Thyroid gland (tissue), 4 donors: ENCODE data around the gene ISG15. TPM values are rescaled to one million over a fixed set of nuclear protein-coding genes. Genes with fewer than 3 reads are reported as not detected.
"Not testable (repeated sequence)": the region's sequence is repeated elsewhere in the genome, so short reads cannot be mapped to it uniquely, and the experiment has no call there.

Source experiments
- DNase-seq, 2 donors: peaks; one replicate each; pipeline ENCODE4 v3.0.0-alpha.2; 2019
- H3K27ac ChIP-seq, 3 donors: fragments of 200-600 bp; sonication (generic); 1 replicate in 2 of 3; 2 replicates in 1 of 3; pipeline ENCODE4 v1.5.1; 2016 to 2019; ENCODE audit warnings: mild to moderate bottlenecking in 1 of 3, moderate library complexity in 1 of 3
- H3K27me3 ChIP-seq: fragments of 200-600 bp; sonication (generic); one replicate; pipeline ENCODE4 v1.5.1; 2019
- H3K36me3 ChIP-seq, 2 donors: fragments of 200-600 bp; sonication (generic); one replicate each; pipeline ENCODE4 v1.5.1; 2016 to 2019
- H3K4me1 ChIP-seq, 2 donors: fragments of 200-600 bp; sonication (generic); one replicate each; pipeline ENCODE4 v1.5.1; 2017 to 2019
- H3K4me3 ChIP-seq, 3 donors: fragments of 200-600 bp; sonication (generic); replicated peaks in 1 of 3; 1 replicate in 2 of 3; 2 replicates in 1 of 3; pipeline ENCODE4 v1.5.1; 2016; ENCODE audit warnings: mild to moderate bottlenecking in 1 of 3
- H3K9me3 ChIP-seq: fragments of 200-600 bp; sonication (generic); one replicate; pipeline ENCODE4 v1.5.1; 2017
- POLR2A ChIP-seq, 2 donors: fragments of 450-650 bp; IDR thresholded peaks; one replicate each; pipeline ENCODE4 v1.6.1; 2017; ENCODE audit warnings: antibody characterized with exemption in 2 of 2, mild to moderate bottlenecking in 2 of 2, moderate library complexity in 1 of 2
- WGBS, 2 donors: methylation state at CpG; one replicate each; pipeline ENCODE4 v1.1.5; 2017; 5-methylcytosine and 5-hydroxymethylcytosine counted together
- intact Hi-C: fragments of 100-400 bp; cut with DNase I; formaldehyde crosslinking; loops from one replicate; pipeline ENCODE4 v1.15.1; 2023
- total RNA-seq, 4 donors: library from RNA; depleted of rRNA; stranded (reverse); fragments of >200 nt; gene quantifications; one replicate each; pipeline ENCODE4 v1.2.3, GENCODE V29; 2016
- TF ChIP-seq, protein P1 (sequence below), 6 experiments: fragments of 200-600 bp in 3 of 6; fragments of 450-650 bp in 3 of 6; sonication (generic) in 3 of 6; IDR thresholded peaks; one replicate each; pipeline ENCODE4 v1.5.1; 2016 to 2019; ENCODE audit warnings: antibody characterized with exemption in 6 of 6, mild to moderate bottlenecking in 2 of 6, inconsistent platforms in 1 of 6, moderate library complexity in 1 of 6

Gene ISG15
- total RNA-seq, 4 donors from 2014 or later: 18.5 to 57.5 (median 37.8) TPM

DNA sequence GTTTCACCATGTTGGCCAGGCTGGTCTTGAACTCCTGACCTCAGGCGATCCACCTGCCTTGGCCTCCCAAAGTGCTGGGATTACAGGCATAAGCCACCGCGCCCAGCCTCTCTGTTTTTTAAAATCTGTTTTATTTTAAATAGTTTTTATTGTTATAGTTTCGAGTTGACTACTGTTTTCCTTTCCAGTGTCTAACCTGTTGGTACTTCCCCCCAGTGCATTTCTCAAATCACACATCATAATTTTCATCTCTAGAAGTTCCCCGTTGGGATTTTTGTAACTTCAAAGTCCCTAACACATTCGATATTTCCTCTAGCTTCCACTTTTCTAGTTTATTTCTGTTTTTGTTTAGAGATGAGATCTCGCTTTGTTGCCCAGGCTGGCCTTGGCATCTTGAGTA lies 20.9 kb upstream of the ISG15 start:
- Histone ChIP-seq H3K4me3 (no peak overlapping the region), H3K9me3 (no peaks in the 10 kb centered on the region), H3K36me3 (no peaks in the 10 kb centered on the region), H3K27ac (no peak overlapping the region), H3K4me1 (no peaks in the 10 kb centered on the region), H3K27me3 (no peaks in the 10 kb centered on the region)
- no peak for TF ChIP-seq POLR2A (IDR thresholded peaks at IDR 0.05)
- TF ChIP-seq, protein P1, sequence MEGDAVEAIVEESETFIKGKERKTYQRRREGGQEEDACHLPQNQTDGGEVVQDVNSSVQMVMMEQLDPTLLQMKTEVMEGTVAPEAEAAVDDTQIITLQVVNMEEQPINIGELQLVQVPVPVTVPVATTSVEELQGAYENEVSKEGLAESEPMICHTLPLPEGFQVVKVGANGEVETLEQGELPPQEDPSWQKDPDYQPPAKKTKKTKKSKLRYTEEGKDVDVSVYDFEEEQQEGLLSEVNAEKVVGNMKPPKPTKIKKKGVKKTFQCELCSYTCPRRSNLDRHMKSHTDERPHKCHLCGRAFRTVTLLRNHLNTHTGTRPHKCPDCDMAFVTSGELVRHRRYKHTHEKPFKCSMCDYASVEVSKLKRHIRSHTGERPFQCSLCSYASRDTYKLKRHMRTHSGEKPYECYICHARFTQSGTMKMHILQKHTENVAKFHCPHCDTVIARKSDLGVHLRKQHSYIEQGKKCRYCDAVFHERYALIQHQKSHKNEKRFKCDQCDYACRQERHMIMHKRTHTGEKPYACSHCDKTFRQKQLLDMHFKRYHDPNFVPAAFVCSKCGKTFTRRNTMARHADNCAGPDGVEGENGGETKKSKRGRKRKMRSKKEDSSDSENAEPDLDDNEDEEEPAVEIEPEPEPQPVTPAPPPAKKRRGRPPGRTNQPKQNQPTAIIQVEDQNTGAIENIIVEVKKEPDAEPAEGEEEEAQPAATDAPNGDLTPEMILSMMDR (IDR thresholded peaks at IDR 0.05): no peak
- intact Hi-C loops: no loop called here
- 92 to 95% methylated on average over 7 of the region's 7 CpGs for WGBS, 2 donors
- DNase-seq: no peak

DNA sequence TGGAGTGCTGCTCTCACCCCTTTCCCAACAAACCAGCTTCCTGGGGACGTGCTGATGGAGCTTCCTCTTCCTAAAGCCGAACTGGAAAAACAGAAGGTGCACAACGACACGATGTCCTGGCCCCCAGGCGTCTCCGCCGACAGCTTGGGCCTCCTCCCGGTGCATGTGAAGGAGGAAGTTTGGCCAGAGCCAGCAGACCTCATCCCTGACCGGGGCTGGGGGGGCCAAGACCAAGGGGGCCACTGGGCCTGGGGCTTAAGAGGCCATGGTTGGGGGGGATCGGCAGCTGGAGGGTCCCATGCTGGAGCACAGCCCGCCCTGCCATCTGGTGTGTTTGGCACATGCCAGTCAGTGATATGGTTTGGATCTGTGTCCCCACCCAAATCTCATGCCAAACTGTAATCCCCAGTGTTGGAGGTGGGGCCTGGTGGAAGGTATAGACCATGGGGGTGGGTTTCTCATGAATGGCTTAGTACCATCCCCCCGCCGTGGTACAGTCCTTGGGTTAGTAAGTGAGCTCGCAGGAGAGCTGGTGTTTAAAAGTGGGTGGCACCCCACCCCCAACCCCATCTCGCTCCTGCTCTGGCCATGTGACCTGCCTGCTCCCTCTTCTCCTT lies 19.8 kb upstream of the ISG15 start:
- Histone ChIP-seq H3K36me3 (no peaks in the 10 kb centered on the region), H3K27ac (no peak overlapping the region), H3K4me1 (peaks cover 0 to 4% of the 10 kb centered on the region in 2 donors), H3K9me3 (no peaks in the 10 kb centered on the region), H3K27me3 (no peaks in the 10 kb centered on the region), H3K4me3 (no peak overlapping the region)
- no peak for DNase-seq
- TF ChIP-seq POLR2A (IDR thresholded peaks at IDR 0.05): no peak
- TF ChIP-seq, protein P1 (IDR thresholded peaks at IDR 0.05): no peak
- intact Hi-C loops: no loop called here
- WGBS, 2 donors: 76 to 81% methylated on average over 11 to 12 of the region's 15 CpGs

DNA sequence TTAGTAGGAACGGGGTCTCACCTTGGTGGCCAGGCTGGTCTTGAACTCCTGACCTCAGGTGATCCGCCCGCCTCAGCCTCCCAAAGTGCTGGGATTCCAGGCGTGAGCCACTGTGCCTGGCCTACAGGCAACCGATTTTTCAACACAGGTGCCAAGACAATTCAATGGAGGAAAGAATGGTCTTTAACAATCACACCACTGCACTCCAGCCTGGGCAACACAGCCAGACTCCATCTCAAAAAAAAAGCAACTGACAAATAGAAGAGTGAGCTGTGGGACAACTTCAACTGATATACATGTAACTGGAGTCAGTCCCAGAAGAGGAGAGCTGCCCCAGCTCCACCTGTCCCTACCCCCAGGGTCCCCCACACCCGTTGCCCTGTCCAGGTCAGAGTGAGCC lies 18.8 kb upstream of the ISG15 start:
- 89 to 91% methylated on average over 6 of the region's 6 CpGs for WGBS, 2 donors
- H3K4me3 ChIP-seq, intact Hi-C loops, H3K27ac ChIP-seq, DNase-seq, H3K9me3 ChIP-seq, H3K27me3 ChIP-seq, H3K36me3 ChIP-seq: not testable (repeated sequence)
- peaks cover 3 to 13% of the 10 kb centered on the region in 2 donors for H3K4me1 ChIP-seq

DNA sequence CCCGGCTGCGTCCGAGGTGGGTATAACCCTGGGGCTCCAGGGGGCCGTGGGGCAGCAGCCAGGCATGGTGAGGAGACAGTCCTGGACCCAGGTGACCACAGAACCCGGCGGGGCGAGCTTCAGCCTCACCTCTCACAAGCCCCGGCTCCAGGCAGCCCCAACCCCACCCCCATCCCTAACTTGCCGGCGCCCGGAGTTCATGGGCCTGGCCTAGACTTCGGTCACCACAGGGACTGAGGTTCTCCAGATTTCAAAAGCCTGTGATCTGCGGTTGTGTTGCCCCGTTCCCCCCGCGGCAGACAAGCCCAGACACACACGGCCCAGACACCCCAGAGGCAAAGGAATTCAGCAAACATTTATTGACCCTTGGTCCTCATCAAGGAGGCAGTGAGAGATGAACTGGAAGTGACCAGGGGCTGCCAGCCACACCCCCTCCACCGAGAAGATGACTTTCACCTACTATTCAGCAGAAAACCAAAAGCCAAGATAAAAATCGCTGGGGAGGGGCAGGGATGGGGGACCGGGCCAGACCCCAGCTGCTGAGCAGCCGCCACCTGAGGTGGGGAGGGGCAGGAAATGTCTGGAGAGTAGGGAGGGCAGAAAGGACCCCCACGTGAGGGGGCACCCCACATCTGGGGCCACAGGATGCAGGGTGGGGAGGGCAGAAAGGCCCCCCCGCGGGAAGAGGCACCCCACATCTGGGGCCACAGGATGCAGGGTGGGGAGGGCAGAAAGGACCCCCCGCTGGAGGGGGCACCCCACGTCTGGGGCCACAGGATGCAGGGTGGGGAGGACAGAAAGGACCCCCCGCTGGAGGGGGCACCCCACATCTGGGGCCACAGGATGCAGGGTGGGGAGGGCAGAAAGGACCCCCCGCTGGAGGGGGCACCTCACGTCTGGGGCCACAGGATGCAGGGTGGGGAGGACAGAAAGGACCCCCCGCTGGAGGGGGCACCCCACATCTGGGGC lies 17.3 kb upstream of the ISG15 start:
- H3K27ac ChIP-seq: no peak overlapping the region
- DNase-seq: no peak
- WGBS, 2 donors: 30 to 33% methylated on average over 14 to 24 of the region's 30 CpGs
- H3K4me3 ChIP-seq: no peak overlapping the region
- no peaks in the 10 kb centered on the region for H3K36me3 ChIP-seq
- H3K9me3 ChIP-seq: no peaks in the 10 kb centered on the region
- TF ChIP-seq, protein P1 (IDR thresholded peaks at IDR 0.05): no peak
- TF ChIP-seq POLR2A (IDR thresholded peaks at IDR 0.05): no peak
- H3K4me1 ChIP-seq: peaks cover 10 to 18% of the 10 kb centered on the region in 2 donors
- intact Hi-C loops: no loop called here
- no peaks in the 10 kb centered on the region for H3K27me3 ChIP-seq

DNA sequence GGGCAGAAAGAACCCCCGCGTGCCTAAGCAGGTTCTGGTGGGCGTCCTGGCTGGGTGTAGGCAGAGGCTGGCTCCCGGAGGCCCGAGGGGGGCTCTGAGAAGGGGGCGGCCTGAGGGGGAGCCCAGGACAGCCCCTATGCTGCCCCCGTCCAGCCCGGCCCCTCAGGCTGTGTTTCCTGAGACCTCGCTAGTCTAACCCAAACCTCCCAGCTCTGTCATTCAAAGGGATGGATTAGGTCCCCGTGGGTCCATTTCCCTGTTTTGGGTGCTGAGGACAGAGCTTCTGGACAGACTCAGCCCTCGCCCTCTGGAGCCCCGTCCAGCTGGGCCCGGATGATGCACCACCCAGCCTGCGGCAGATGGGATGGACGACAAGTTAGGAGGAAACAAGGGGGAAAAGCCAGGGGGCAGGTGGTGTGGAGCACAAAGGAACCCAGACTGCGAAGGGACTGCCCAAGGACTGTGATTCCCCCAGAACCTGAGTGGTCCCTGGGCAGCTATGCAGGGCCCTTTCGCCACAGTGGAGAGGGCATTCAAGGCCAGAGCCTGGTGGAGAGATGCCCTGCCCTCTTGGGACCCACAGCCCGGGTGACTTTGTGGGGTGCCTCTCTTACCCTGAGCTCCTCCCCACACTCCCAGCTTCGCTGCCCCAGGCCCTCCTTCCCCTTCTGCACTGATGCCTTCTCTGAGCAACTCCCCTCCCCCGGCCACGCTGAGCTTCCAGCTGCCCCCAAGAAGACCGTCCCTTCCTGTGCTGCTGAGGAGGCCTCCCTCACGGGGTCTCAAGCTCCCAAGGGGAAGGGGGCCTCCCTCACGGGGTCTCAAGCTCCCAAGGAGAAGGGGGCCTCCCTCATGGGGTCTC lies 16.2 kb upstream of the ISG15 start:
- Histone ChIP-seq H3K27me3 (no peaks in the 10 kb centered on the region), H3K27ac (no peak overlapping the region), H3K9me3 (no peaks in the 10 kb centered on the region), H3K4me3 (no peak overlapping the region), H3K36me3 (no peaks in the 10 kb centered on the region), H3K4me1 (peaks cover 18 to 27% of the 10 kb centered on the region in 2 donors)
- no peak for TF ChIP-seq POLR2A (IDR thresholded peaks at IDR 0.05)
- TF ChIP-seq, protein P1 (IDR thresholded peaks at IDR 0.05): no peak
- 68 to 74% methylated on average over 20 to 24 of the region's 24 CpGs for WGBS, 2 donors
- no peak for DNase-seq
- intact Hi-C loops: no loop called here
